ENCODE results near the gene DMD.
"Not testable (repeated sequence)": the region's sequence is repeated elsewhere in the genome, so short reads cannot be mapped to it uniquely, and the experiment has no call there.

DMD gene

DNA sequence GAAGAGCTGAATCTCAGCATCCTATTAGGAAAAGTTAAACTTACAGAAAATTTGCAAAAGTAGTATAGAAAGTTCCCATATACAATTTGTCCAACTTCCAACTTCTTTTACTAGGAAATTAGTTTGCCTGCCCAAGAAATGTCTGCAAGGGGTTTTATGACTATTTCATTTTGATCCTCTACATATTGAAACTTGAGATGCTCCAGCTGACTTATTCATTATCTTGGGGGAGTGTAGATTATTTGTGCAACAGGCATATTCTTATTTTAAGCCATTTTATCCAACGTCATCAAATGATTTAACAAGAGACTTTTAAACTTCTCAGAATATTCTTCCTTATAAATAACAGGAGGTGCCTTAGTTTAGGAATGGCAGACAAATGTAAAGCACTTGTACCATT, 1822.4 kb downstream of the DMD start:
- TF ChIP-seq CTCF (IDR thresholded peaks at IDR 0.05; ENCODE audit: low read depth, low read length) = no peak
- DNase-seq (ENCODE audit: low read depth, low spot score) = no peak
- no peak overlapping the region for H3K4me3 ChIP-seq (ENCODE audit: low read depth, low read length)
- in situ Hi-C loops (cut with HindIII; ENCODE audit: low sequenced_read_pairs) = no loop called here

DNA sequence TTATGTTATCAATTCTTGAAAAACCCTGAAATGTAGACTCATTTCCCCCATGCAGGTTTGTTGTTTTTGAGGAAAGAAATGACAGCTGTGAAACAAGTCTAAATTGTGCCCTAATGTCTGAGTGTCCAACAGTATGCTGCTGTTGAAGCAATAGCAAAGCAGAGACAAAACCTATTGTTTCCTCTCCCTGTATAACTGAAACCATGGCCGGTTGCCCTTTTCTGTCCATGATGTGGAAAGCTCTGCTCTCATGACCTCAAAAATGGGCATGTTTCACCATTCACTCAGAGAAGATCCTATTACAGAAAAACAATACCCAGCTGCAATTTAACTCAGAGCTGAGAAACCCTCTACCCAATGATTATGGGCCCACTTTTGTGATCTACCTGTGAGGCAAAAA, 1826.9 kb downstream of the DMD start:
- no peak for TF ChIP-seq CTCF (IDR thresholded peaks at IDR 0.05; ENCODE audit: low read depth, low read length)
- in situ Hi-C loops (cut with HindIII; ENCODE audit: low sequenced_read_pairs) = no loop called here
- H3K4me3 ChIP-seq (ENCODE audit: low read depth, low read length) = no peak overlapping the region
- DNase-seq (ENCODE audit: low read depth, low spot score) = no peak

DNA sequence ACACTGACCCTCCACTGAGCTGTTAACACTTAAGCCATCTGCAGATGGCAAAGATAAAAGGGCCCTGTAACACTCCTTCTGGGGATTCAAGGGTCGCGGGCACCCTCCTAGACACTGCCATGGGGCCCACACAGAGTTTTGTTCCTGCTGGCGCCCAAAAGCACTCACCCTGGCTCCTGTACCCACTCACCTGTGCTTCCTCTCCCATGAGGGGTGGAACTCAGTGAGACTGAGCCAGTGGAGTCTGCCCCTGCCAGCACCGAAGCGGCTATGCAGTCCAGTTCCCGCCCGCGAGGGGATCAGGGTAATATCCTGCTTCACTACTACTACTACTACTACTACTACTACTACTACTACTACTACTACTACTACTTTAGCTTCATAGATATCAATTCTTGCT, 1827.4 kb downstream of the DMD start:
- in situ Hi-C loops (cut with HindIII; ENCODE audit: low sequenced_read_pairs) = no loop called here
- TF ChIP-seq CTCF (IDR thresholded peaks at IDR 0.05; ENCODE audit: low read depth, low read length) = no peak
- no peak for DNase-seq (ENCODE audit: low read depth, low spot score)
- no peak overlapping the region for H3K4me3 ChIP-seq (ENCODE audit: low read depth, low read length)

- H3K4me3 ChIP-seq (ENCODE audit: low read depth, low read length); DNase-seq (ENCODE audit: low read depth, low spot score); in situ Hi-C loops (cut with HindIII; ENCODE audit: low sequenced_read_pairs): not testable (repeated sequence)
These were observed 1832.4 kb downstream of the DMD start for GRCh38 chrX:31378973-31379372.

DNA sequence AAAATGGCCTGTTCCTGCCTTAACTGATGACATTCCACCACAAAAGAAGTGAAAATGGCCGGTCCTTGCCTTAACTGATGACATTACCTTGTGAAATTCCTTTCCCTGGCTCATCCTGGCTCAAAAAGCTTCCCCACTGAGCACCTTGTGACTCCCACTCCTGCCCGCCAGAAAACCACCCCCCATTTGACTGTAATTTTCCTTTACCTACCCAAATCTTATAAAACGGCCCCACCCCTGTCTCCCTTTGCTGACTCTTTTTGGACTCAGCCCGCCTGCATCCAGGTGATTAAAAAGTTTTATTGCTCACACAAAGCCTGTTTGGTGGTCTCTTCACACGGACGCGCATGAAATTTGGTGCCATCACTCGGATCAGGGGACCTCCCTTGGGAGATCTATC, 1833.5 kb downstream of the DMD start:
- DNase-seq (ENCODE audit: low read depth, low spot score); H3K4me3 ChIP-seq (ENCODE audit: low read depth, low read length); in situ Hi-C loops (cut with HindIII; ENCODE audit: low sequenced_read_pairs): not testable (repeated sequence)

- in situ Hi-C loops (cut with HindIII; ENCODE audit: low sequenced_read_pairs) = no loop called here
- no peak overlapping the region for H3K4me3 ChIP-seq (ENCODE audit: low read depth, low read length)
- no peak for TF ChIP-seq CTCF (IDR thresholded peaks at IDR 0.05; ENCODE audit: low read depth, low read length)
- no peak for DNase-seq (ENCODE audit: low read depth, low spot score)
These were observed 1834.8 kb downstream of the DMD start for GRCh38 chrX:31376408-31377022.

DNA sequence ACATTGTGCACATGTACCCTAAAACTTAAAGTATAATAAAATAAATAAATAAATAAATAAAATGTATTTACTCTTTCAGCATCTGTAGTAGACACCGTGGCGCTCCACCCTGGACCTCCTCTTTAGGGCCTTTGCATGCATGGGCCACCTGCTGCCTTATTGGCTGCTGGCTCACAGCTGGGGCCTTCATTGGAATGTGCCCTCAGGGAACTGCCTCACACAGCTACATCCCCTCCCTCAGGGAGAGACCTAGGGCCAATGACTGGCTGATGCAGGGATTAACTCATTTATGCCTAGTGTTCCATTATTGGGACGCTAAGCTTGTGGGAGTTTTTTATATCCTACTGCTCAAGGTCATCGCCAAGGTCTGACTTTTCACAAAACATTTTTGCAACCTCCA, 1836.6 kb downstream of the DMD start:
- TF ChIP-seq CTCF (IDR thresholded peaks at IDR 0.05; ENCODE audit: low read depth, low read length) = no peak
- in situ Hi-C loops (cut with HindIII; ENCODE audit: low sequenced_read_pairs) = no loop called here

GRCh38 chrX:31371956-31372355, 1839.4 kb downstream of the DMD start:
- no peak for DNase-seq (ENCODE audit: low read depth, low spot score)
- no peak overlapping the region for H3K4me3 ChIP-seq (ENCODE audit: low read depth, low read length)
- in situ Hi-C loops (cut with HindIII; ENCODE audit: low sequenced_read_pairs) = no loop called here
- TF ChIP-seq CTCF (IDR thresholded peaks at IDR 0.05; ENCODE audit: low read depth, low read length) = no peak

More for the DNA sequence above, 1836.6 kb downstream of the DMD start:
- no peak overlapping the region for H3K4me3 ChIP-seq (ENCODE audit: low read depth, low read length)
- no peak for DNase-seq (ENCODE audit: low read depth, low spot score)

Data from astrocyte of the spinal cord (primary cell).